ENCODE data around the gene TENM4. TPM values are rescaled to one million over a fixed set of nuclear protein-coding genes. Genes with fewer than 3 reads are reported as not detected.

TENM4 gene
- total RNA-seq, 2 experiments from 2014 or later = not detected

- no peaks in the 10 kb centered on the region for H3K36me3 Mint-ChIP-seq
- H3K9me3 Mint-ChIP-seq = no peaks in the 10 kb centered on the region
- ChIA-PET POLR2A (interaction anchor here (0.6 kb wide), 1 partner anchor 704 kb away, joined by 3 read pairs; no protein-coding TSS in a partner anchor), CTCF (no interaction called here)
- no peaks in the 10 kb centered on the region for H3K4me1 Mint-ChIP-seq (ENCODE audit: low read depth)
- no peaks in the 10 kb centered on the region for H3K27me3 Mint-ChIP-seq
- H3K4me3 Mint-ChIP-seq = no peak overlapping the region
- no peak for DNase-seq
- H3K27ac Mint-ChIP-seq = no peak overlapping the region
- intact Hi-C loops (cut with micrococcal nuclease) = no loop called here
These were observed 13.7 kb downstream of the TENM4 start for GRCh38 chr11:79427126-79427525.

DNA sequence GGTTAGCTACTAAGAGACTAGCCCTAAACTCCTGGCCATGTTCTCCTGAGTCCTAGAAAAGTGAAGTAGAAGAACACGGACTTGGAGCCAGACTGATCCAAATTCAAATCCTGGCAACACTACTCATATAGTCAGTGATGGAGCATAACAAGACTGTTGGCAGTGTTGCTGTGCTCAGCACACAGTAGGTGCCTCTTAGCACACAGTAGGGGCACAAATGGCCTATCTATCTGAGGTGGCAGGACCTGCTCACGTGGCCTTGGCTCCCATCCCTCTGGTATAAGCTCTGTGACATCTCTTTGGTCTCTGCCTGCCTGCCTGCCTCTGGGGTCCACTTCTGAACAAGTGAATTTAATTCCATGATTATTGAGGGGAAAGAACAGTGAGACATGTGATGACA lies 15.4 kb downstream of the TENM4 start:
- no peak overlapping the region for H3K27ac Mint-ChIP-seq
- no peak for DNase-seq
- CTCF ChIA-PET = no interaction called here
- H3K4me1 Mint-ChIP-seq (ENCODE audit: low read depth) = no peaks in the 10 kb centered on the region
- no peak overlapping the region for H3K4me3 Mint-ChIP-seq
- no peaks in the 10 kb centered on the region for H3K9me3 Mint-ChIP-seq
- H3K27me3 Mint-ChIP-seq = no peaks in the 10 kb centered on the region
- POLR2A ChIA-PET = no interaction called here
- no peaks in the 10 kb centered on the region for H3K36me3 Mint-ChIP-seq
- intact Hi-C loops (cut with micrococcal nuclease) = no loop called here

DNA sequence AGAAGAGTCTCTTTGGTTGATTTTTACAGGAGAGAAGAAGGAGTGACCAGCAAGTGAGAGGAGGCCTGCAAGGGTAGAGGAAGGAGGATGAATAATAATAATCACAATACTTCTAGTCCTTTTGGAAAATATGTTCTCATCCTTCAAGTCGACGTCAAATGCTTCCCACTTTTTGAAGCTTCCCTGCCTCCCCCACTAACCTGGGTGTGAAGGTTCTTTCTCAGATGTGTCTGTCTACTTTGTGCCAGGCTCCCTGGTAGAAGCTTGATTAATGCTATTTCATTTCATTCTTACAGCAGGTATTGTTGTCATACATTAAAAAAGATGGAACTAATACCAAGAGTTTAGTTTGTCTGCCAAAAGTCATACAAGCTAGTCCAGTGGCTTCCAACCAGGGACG lies 17.1 kb downstream of the TENM4 start:
- intact Hi-C loops (cut with micrococcal nuclease) = no loop called here
- Mint-ChIP-seq H3K36me3 (no peaks in the 10 kb centered on the region), H3K4me1 (ENCODE audit: low read depth) (no peaks in the 10 kb centered on the region)

DNA sequence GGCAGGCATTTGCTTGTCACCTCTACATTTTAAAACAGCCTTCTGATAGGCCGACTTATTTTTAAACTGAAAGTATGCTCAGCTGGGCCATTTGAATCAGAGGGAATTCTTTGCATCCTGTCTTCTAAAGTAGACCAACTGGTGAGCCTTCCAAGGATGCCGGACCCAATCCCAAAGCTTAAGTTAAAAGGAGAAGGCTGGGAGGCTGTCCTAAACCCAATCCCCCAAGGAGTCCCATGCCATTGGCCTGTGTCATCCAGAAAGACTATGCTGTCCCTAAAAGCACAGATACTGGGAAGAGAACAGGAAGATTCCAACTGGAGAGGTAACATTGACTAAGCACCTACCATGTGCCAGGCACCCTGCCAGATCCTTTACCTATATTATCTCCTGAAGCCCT lies 18.0 kb downstream of the TENM4 start:
- Mint-ChIP-seq H3K9me3 (no peaks in the 10 kb centered on the region), H3K27me3 (peaks cover 1% of the 10 kb centered on the region), H3K36me3 (no peaks in the 10 kb centered on the region), H3K4me3 (no peak overlapping the region), H3K27ac (no peak overlapping the region), H3K4me1 (ENCODE audit: low read depth) (no peaks in the 10 kb centered on the region)
- CTCF ChIA-PET = no interaction called here
- DNase-seq = no peak
- POLR2A ChIA-PET = no interaction called here
- intact Hi-C loops (cut with micrococcal nuclease) = no loop called here

More for the DNA sequence above, 17.1 kb downstream of the TENM4 start:
- Mint-ChIP-seq H3K9me3 (no peaks in the 10 kb centered on the region), H3K27ac (no peak overlapping the region), H3K27me3 (peaks cover 1% of the 10 kb centered on the region), H3K4me3 (no peak overlapping the region)
- CTCF ChIA-PET = no interaction called here
- POLR2A ChIA-PET = no interaction called here
- DNase-seq = no peak

DNA sequence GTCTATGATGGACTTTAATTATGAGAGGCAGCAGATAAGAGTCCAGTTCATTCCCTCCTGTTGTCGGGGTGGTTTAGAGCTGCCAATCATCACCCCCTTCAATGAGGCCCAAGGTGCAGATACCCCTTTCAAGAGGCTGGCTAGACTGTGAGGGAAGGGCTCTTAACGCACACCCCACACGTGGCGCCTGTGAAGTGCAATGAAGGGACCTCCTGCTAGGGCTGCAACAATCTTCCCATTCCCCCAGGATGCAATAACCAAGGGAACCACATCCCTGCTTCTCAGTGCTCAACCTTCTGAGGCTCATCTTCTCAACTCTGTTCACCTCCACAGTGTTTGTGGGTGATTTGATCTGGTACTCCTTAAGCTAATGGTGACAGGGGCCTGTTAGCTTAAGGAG lies 19.0 kb downstream of the TENM4 start:
- intact Hi-C loops (cut with micrococcal nuclease) = no loop called here
- no peaks in the 10 kb centered on the region for H3K36me3 Mint-ChIP-seq
- POLR2A ChIA-PET = no interaction called here
- no peak for DNase-seq
- no peak overlapping the region for H3K4me3 Mint-ChIP-seq
- H3K9me3 Mint-ChIP-seq = no peaks in the 10 kb centered on the region
- no peak overlapping the region for H3K27ac Mint-ChIP-seq
- H3K4me1 Mint-ChIP-seq (ENCODE audit: low read depth) = no peaks in the 10 kb centered on the region
- CTCF ChIA-PET = no interaction called here
- peaks cover 1% of the 10 kb centered on the region for H3K27me3 Mint-ChIP-seq

DNA sequence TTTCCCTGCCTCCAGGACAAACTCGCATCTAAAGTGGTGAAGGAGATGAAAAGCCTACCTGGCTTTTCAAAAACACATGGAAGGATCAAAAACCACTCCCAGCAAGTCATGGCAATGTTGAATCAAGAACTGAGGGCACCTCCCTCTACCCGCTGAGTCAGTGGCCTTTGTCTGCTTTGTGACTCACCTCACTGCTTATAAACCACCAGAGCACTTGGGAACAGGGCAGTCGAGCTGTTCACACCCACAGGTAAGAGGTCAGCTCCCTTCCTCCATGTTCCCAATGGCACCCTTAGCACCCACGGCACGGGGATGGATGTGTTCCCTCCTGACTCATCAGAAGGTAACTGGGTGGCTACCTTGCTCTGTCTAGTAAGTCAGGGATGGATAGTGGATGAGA lies 21.7 kb downstream of the TENM4 start:
- Mint-ChIP-seq H3K27ac (no peak overlapping the region), H3K36me3 (no peaks in the 10 kb centered on the region), H3K27me3 (peaks cover 1% of the 10 kb centered on the region), H3K4me3 (no peak overlapping the region), H3K9me3 (peaks cover 7% of the 10 kb centered on the region), H3K4me1 (ENCODE audit: low read depth) (no peaks in the 10 kb centered on the region)
- POLR2A ChIA-PET = no interaction called here
- DNase-seq = no peak
- intact Hi-C loops (cut with micrococcal nuclease) = no loop called here
- CTCF ChIA-PET = no interaction called here

DNA sequence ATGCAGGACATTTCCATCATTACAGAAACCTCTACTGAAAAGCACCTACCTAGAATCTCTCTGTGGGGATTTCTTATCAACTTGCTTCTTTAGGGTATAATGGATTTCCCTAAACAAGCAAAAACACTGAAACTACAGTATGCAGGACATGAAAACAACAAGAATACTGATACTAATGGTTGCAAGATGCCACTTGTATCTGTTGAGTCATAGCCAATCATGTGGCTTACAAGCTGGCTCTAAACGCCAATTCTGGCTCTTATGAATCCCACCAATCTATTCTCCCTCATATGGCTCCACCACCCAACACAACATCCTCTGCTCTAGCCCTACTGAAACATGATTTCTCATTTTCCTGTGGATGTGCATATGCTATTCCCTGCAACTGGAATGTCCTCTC lies 22.6 kb downstream of the TENM4 start:
- POLR2A ChIA-PET = no interaction called here
- CTCF ChIA-PET = no interaction called here
- no peak overlapping the region for H3K4me3 Mint-ChIP-seq
- no peaks in the 10 kb centered on the region for H3K4me1 Mint-ChIP-seq (ENCODE audit: low read depth)
- no peak for DNase-seq
- H3K9me3 Mint-ChIP-seq = peaks cover 7% of the 10 kb centered on the region
- intact Hi-C loops (cut with micrococcal nuclease) = no loop called here
- no peak overlapping the region for H3K27ac Mint-ChIP-seq
- peaks cover 1% of the 10 kb centered on the region for H3K27me3 Mint-ChIP-seq
- no peaks in the 10 kb centered on the region for H3K36me3 Mint-ChIP-seq

GRCh38 chr11:79417069-79417920 lies 23.5 kb downstream of the TENM4 start:
- H3K4me1 Mint-ChIP-seq (ENCODE audit: low read depth) = no peaks in the 10 kb centered on the region
- intact Hi-C loops (cut with micrococcal nuclease) = no loop called here
- H3K9me3 Mint-ChIP-seq = peaks cover 7% of the 10 kb centered on the region
- H3K27me3 Mint-ChIP-seq = peaks cover 1% of the 10 kb centered on the region
- ChIA-PET CTCF (no interaction called here), POLR2A (no interaction called here)
- no peak for DNase-seq
- H3K4me3 Mint-ChIP-seq = no peak overlapping the region
- H3K27ac Mint-ChIP-seq = no peak overlapping the region
- no peaks in the 10 kb centered on the region for H3K36me3 Mint-ChIP-seq

GRCh38 chr11:79415912-79416311 lies 24.9 kb downstream of the TENM4 start:
- H3K4me1 Mint-ChIP-seq (ENCODE audit: low read depth) = no peaks in the 10 kb centered on the region
- POLR2A ChIA-PET = no interaction called here
- no peaks in the 10 kb centered on the region for H3K36me3 Mint-ChIP-seq
- CTCF ChIA-PET = no interaction called here
- H3K27ac Mint-ChIP-seq = no peak overlapping the region
- intact Hi-C loops (cut with micrococcal nuclease) = no loop called here
- no peak for DNase-seq
- H3K4me3 Mint-ChIP-seq = no peak overlapping the region
- H3K27me3 Mint-ChIP-seq = peaks cover 1% of the 10 kb centered on the region
- peaks cover 7% of the 10 kb centered on the region for H3K9me3 Mint-ChIP-seq

- no peaks in the 10 kb centered on the region for H3K36me3 Mint-ChIP-seq
- intact Hi-C loops (cut with micrococcal nuclease) = no loop called here
- H3K27me3 Mint-ChIP-seq = peaks cover 1% of the 10 kb centered on the region
- no peak for DNase-seq
- ChIA-PET POLR2A (no interaction called here), CTCF (no interaction called here)
- H3K4me1 Mint-ChIP-seq (ENCODE audit: low read depth) = no peaks in the 10 kb centered on the region
- peaks cover 7% of the 10 kb centered on the region for H3K9me3 Mint-ChIP-seq
- H3K4me3 Mint-ChIP-seq = no peak overlapping the region
- H3K27ac Mint-ChIP-seq = no peak overlapping the region
These were observed 25.4 kb downstream of the TENM4 start for GRCh38 chr11:79415411-79415810.

DNA sequence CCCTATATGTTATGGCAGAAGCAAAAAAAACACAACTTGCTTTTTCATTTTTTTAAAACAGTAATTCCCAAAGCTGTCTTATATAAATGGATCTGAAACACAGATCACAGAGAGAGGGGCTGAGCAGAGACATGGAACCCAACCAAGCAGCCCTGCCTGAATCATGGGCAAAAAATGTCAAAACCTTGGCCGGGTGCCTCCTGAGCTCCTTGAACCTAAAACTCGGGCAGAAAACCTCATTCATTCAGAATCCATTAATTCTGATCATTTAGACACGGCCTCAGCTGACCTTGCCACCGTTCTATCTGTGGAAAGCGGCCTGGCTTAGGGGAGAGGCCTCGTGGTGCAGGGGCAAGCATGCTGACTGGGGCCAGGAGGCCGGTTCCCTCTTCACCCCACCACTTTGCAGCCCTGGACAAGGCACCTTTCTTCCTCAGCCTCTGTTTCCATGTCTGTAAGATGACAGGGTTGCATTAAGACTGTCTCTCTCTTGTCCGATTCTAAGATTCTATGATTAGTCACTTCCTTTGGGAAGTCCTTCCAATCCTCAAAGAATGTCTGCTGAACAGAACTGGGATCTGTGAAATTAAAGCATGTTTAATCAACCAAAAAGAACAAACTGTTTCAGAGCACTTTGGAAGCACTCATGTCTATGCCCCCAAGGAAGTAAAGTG lies 26.0 kb downstream of the TENM4 start:
- Mint-ChIP-seq H3K4me1 (ENCODE audit: low read depth) (no peaks in the 10 kb centered on the region), H3K36me3 (no peaks in the 10 kb centered on the region), H3K27ac (no peak overlapping the region), H3K27me3 (peaks cover 5% of the 10 kb centered on the region), H3K9me3 (peaks cover 7% of the 10 kb centered on the region), H3K4me3 (no peak overlapping the region)
- POLR2A ChIA-PET = no interaction called here
- DNase-seq = no peak
- intact Hi-C loops (cut with micrococcal nuclease) = no loop called here
- CTCF ChIA-PET = no interaction called here

DNA sequence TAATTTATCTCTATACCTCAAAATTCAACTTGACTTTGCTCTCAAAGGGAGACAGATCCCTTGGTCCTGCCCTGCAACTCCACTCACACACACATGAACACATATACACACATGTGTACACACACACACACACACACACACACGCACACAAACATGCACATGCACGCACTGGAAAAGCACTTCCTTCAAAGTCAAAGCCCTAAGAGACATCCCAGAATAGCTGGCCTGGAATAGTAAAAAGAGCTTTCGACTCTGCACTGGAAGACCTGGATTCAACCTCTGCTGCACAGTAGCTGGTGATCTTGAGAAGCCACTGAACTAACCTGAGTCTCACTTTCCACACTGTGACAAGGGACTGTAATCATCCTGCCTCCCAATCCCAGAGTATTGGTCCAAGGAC lies 26.8 kb downstream of the TENM4 start:
- intact Hi-C loops (cut with micrococcal nuclease) = no loop called here
- no peak for DNase-seq
- POLR2A ChIA-PET = no interaction called here
- Mint-ChIP-seq H3K4me1 (ENCODE audit: low read depth) (no peaks in the 10 kb centered on the region), H3K9me3 (peaks cover 7% of the 10 kb centered on the region), H3K27ac (no peak overlapping the region), H3K27me3 (peaks cover 3% of the 10 kb centered on the region), H3K4me3 (no peak overlapping the region), H3K36me3 (no peaks in the 10 kb centered on the region)
- CTCF ChIA-PET = no interaction called here

GRCh38 chr11:79413268-79413667 lies 27.6 kb downstream of the TENM4 start:
- Mint-ChIP-seq H3K9me3 (peaks cover 7% of the 10 kb centered on the region), H3K27ac (no peak overlapping the region), H3K4me3 (no peak overlapping the region), H3K27me3 (peaks cover 3% of the 10 kb centered on the region), H3K36me3 (no peaks in the 10 kb centered on the region), H3K4me1 (ENCODE audit: low read depth) (no peaks in the 10 kb centered on the region)
- POLR2A ChIA-PET = no interaction called here
- intact Hi-C loops (cut with micrococcal nuclease) = no loop called here
- no peak for DNase-seq
- CTCF ChIA-PET = no interaction called here
